RKO (cell line): ENCODE data around the gene DOCK11.

Experiments
- DNase-seq: peaks from one replicate; pipeline ENCODE4 v3.0.0-alpha.2; 2016; ENCODE audit warnings: low spot score

The DOCK11 gene

GRCh38 chrX:118630848-118631247, 135.2 kb downstream of the DOCK11 start:
- DNase-seq = no peak

DNA sequence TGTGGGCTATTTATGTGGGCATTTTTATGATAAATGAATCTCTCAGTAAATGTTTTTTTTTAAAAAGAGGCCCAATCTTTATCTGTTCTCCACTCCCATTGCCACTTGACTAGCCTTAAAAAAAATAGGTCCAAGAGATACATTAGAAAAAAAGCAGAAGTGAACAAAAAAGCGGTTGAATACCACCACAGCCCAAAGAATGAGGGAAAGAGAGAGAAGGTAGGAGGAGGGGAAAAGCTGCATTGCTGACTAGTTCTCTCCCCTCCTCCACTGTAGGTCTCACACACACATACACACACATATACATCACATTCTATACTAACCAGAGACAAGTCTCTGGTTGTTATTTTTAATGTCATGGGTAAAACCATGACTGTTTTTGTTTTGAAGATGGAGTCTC, 136.0 kb downstream of the DOCK11 start:
- no peak for DNase-seq

DNA sequence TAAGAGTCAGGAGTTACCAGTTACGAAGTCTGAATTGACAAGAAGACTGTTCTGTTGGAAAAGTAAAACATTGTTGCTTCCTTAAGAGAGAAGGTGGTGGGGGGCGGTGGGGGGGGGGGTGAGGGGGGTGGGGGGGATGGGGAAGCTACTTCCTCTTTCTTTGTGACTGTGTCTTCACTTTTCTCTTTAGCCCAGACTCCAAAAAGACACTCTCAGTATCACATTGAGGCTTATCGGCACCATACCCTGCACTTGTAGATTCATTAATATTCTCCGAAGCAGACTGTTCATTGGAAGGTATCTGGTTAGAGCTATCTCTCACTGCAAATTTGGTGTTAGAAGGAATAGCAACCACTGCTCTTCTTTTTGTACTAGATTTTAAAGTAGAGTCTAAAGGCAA, 137.2 kb downstream of the DOCK11 start:
- DNase-seq = no peak

DNA sequence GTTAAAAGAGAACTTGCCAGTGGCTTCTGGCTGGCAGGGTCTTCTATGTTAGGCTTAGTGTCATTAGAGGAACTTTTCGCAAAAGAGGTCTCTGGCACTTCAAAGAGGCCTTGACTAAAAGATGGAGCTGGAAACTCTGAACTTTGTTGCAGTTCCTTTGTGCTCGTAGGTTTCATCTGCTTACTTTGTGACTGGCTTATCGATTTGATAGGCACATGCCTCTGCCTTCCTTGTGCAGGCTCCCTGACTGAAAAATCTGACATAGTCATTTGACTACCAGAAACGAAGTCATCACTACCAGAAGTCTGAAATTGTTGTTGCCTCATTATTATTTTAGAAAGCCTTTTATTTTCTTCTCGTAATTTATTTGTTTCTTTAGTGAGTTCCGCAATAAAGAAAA, 137.9 kb downstream of the DOCK11 start:
- no peak for DNase-seq

DNA sequence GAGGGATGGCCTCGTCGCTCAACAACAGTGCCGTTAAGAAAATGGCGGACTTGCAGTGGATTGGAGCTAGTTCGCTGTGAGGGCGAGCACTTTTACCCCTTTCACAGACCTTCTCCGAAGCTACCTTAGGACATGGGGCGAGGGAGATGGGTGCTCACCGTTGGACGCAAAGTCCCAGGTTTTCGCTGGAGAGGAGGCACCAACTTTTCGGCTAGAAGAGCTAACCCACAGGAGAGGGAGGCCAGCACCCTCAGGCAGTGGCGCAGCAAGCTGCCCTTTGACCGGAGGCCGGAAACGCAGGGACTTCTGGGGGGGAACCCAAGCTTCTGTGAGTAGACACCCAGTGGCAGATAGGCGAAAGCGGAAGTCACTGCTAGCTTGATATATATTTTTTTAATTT, 138.7 kb downstream of the DOCK11 start:
- DNase-seq = no peak

- DNase-seq = no peak
These were observed 142.4 kb downstream of the DOCK11 start for GRCh38 chrX:118637997-118638396.

- DNase-seq = peak; percentile 79
These were observed 148.8 kb downstream of the DOCK11 start for GRCh38 chrX:118644378-118644777.

GRCh38 chrX:118652717-118653116, 157.1 kb downstream of the DOCK11 start:
- no peak for DNase-seq

- no peak for DNase-seq
These were observed 158.7 kb downstream of the DOCK11 start for GRCh38 chrX:118654331-118654730.

DNA sequence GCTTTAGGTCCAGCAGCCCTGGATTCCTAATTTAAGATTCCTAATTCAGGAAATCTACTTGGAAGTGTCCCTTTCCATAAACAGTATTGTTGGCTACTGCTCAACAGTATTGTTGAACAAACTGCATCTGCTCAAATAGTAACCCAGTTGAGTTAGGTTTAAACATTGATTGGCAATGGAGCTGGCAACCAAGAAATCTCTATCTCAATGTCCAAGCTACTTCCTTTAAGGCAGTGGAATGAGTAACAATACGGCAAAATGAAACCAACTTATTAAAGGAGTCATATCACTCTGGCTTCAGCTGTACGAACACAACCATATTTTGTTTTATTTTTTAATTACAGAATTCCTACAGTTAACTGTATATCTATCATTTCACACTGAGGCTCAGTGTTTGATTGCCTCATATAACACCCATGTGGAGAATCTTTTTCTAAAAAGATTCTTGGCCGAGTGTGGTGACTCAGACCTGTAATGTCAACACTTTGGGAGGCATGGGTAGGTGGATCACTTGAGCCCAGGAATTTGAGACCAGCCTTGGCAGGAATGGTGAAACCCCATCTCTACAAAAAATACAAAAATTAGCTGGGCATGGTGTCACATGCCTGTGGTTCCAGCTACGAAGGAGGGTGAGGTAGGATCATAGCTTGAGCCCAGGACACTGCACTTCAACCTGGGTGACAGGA, 160.1 kb downstream of the DOCK11 start:
- no peak for DNase-seq

GRCh38 chrX:118657413-118657812, 161.8 kb downstream of the DOCK11 start:
- DNase-seq = no peak

DNA sequence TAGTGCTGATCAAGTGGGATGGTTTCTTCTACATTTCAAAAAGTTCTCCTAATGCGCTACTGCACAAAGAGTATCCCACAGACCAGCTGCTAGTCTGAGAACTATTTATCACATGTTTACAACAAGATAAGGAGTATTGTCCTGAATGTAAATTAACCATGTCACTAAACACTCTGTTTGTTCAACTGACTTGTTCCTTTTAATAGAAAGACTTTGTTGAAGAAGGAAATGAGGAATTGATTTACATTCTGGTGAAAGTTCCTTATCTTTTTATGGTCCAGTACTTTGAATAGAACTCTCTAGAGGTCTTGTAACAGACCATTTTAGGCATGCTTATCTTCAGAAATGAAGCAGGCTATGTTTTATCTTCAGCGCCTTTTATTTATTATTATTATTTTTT, 164.5 kb downstream of the DOCK11 start:
- DNase-seq = no peak

GRCh38 chrX:118665204-118665603, 169.6 kb downstream of the DOCK11 start:
- no peak for DNase-seq

GRCh38 chrX:118666521-118666920, 170.9 kb downstream of the DOCK11 start:
- DNase-seq = no peak

DNA sequence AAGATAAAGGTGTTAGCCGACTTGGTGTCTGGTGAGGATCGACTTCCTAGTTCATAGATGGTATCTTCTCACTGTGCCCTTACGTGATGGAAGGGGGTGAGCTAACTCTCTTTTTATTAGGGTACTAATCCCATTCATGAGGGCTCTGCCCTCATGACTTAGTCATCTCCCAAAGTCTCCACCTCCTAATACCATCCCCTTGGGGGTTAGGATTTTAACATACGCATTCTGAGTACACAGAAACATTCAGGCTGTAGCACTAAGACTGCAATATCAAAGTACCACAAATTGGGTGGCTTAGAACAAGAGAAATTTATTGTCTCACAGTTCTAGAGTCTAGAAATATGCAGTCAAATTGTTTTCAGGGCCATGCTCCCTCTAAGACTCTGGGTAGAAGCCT, 173.8 kb downstream of the DOCK11 start:
- DNase-seq = no peak

GRCh38 chrX:118675326-118675965, 179.8 kb downstream of the DOCK11 start:
- DNase-seq = no peak

- no peak for DNase-seq
These were observed 180.3 kb downstream of the DOCK11 start for GRCh38 chrX:118675966-118676349.

DNA sequence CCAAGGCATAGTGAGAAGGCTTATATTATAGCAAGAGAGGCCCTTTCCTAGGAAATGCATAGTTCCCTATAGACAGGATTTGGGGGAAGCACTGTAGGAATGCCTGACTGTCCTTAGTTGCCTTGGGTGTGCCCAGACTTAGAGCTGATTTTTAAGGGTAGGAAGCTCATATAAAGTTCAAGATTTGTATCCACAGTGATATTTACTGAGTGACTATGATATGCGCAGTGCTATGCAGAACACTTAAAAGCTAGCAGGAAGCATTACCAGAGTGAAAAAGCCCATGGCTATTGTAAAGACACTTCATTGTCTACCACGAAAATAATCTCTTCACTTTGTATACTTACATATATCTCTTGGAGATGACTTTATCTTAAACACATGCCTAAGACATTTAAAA, 181.7 kb downstream of the DOCK11 start:
- no peak for DNase-seq

DNA sequence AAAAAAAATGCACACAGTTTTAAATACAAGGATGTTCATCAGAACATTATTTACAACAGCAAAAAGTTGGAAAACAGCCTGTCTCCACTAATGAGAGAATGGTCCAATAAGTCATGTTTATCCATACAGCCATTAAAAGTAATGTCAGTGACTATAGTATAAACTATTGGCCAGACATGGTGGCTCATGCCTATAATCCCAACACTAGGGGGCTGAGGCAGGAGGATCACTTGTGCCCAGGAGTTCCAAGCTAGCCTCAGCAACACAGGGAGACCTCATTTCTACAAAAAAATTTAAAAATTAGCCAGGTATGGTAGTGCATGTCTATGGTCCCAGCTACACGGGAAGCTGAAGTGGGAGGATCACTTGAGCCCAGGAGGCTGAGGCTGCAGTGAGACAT, 183.7 kb downstream of the DOCK11 start:
- DNase-seq = no peak

DNA sequence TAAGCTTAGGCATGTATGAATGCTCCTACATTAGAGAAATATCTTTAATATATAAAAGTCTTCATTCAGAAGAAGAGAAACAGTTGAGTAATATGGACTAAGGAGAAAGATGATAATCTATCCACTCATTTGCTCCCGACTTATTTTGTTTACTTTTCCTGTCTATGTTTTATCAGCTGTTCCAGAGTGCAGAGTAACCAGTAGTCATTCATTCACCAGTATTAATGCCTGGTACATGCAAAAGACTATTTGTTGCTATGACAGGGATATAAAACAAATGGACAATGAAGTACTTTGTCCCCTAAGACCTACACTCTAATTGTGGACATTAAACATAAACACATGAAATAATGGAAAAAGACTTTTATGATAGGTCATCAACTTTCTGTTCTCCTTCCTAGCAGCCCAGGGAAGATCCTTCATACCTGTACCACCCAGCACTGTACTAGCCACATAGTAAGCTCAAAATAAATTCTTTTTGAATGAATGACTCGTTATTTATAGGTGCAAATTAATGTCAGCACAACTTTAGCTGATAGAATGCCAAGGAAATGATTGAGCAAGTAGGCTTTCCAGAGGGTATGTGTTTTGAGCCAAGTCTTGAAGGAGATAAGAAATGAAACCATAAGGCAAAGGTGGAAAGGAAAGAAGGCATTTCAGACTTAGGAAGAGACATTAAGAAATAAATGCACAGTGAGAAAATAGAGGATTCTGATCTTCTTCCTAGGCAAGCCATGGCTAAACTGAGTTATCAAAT, 186.8 kb downstream of the DOCK11 start:
- no peak for DNase-seq

- DNase-seq = no peak
These were observed 189.8 kb downstream of the DOCK11 start for GRCh38 chrX:118685393-118685792.

DNA sequence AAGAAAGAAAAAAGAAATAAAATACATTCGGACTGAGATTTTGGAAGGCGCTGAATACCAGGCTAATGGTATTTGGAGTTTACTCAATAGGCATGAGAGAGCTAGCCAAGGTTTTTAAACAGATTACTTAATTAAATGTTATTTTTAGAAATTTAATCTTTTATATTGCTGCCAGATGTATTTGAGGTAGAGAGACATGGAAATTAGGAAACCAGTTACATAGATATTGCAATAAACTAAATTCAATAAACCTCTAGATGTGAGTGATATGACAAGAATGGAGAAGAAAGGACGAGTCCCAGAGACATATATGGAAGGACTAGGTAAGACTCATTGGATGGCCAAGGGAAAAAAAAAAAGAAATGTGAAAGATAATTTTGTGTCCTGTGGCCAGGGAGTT, 193.3 kb downstream of the DOCK11 start:
- no peak for DNase-seq

DNA sequence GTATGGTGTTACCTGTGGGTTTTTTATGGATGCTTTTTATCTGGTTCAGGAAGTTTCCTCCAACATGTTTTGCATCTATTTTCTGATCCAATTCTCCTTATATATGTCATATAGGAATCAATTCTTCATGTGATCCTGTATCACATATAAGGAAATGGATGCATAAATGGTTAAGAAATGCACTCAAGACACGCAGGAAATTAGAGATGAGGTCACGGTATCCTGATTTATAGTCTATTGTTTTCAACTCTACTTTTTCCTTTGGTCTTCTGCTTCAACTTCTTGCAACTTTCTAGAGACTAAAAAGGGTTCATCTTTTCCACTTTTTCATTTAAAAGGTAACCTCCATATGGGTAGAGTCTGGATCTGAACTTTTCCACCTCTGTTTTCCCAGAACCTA, 198.2 kb downstream of the DOCK11 start:
- DNase-seq = no peak
